OCI-LY1 (cell line): Measurements from ENCODE around the gene TBX4.
"Not testable (repeated sequence)": the region's sequence is repeated elsewhere in the genome, so short reads cannot be mapped to it uniquely, and the experiment has no call there.

Experiments
- H2AFZ ChIP-seq: fragments of 200-600 bp; sonication (generic), shearing (Covaris generic); 2 replicates; pipeline ENCODE4 v1.6.0; 2014; ENCODE audit warnings: antibody characterized with exemption, mild to moderate bottlenecking, low read length
- H3F3A ChIP-seq: fragments of 200-600 bp; sonication (generic), shearing (Covaris generic); 2 replicates; pipeline ENCODE4 v1.6.0; 2014; ENCODE audit warnings: mild to moderate bottlenecking, antibody characterized with exemption, low read length, moderate library complexity; ENCODE audit not compliant: insufficient read depth
- H3K27ac ChIP-seq: fragments of 200-600 bp; sonication (generic); 2 replicates; pipeline ENCODE4 v1.5.1; 2014; ENCODE audit warnings: low read length, mixed run types, mild to moderate bottlenecking, low read depth; ENCODE audit not compliant: poor library complexity, severe bottlenecking
- H3K27me3 ChIP-seq: fragments of 200-600 bp; sonication (generic); 2 replicates; pipeline ENCODE4 v1.6.0; 2014; ENCODE audit warnings: antibody characterized with exemption, mild to moderate bottlenecking, low read length, moderate library complexity; ENCODE audit not compliant: insufficient read depth
- H3K36me3 ChIP-seq: fragments of 200-600 bp; sonication (generic); 2 replicates; pipeline ENCODE4 v1.6.1; 2014; ENCODE audit warnings: mild to moderate bottlenecking, antibody characterized with exemption, low read length, moderate library complexity, mixed read lengths; ENCODE audit not compliant: insufficient read depth
- H3K4me1 ChIP-seq: fragments of 200-600 bp; sonication (generic); 2 replicates; pipeline ENCODE4 v1.5.1; 2014; ENCODE audit warnings: mild to moderate bottlenecking, low read length, moderate library complexity; ENCODE audit not compliant: insufficient read depth, severe bottlenecking
- H3K4me2 ChIP-seq: fragments of 200-600 bp; sonication (generic), shearing (Covaris generic); 2 replicates; pipeline ENCODE4 v1.6.1; 2014; ENCODE audit warnings: low read length
- H3K4me3 ChIP-seq: fragments of 200-600 bp; sonication (generic); 2 replicates; pipeline ENCODE4 v1.5.1; 2014; ENCODE audit warnings: low read length, low read depth, mild to moderate bottlenecking, mixed read lengths; ENCODE audit not compliant: poor library complexity, severe bottlenecking
- H3K79me2 ChIP-seq: fragments of 200-600 bp; shearing (Covaris generic); 2 replicates; pipeline ENCODE4 v1.6.1; 2016; ENCODE audit warnings: mixed run types, low read length, mixed read lengths; ENCODE audit not compliant: insufficient read depth
- H3K9ac ChIP-seq: fragments of 200-600 bp; sonication (generic), shearing (Covaris generic); 2 replicates; pipeline ENCODE4 v1.6.1; 2014; ENCODE audit warnings: mild to moderate bottlenecking, low read length, mixed read lengths
- H3K9me2 ChIP-seq: fragments of 200-600 bp; sonication (generic), shearing (Covaris generic); 2 replicates; pipeline ENCODE4 v1.6.1; 2014; ENCODE audit warnings: low read depth, mild to moderate bottlenecking, low read length, mixed read lengths
- H3K9me3 ChIP-seq: fragments of 200-600 bp; shearing (Covaris generic); 2 replicates; pipeline ENCODE4 v1.6.1; 2014; ENCODE audit warnings: low read length, mixed read lengths
- H4K20me1 ChIP-seq: fragments of 200-600 bp; sonication (generic), shearing (Covaris generic); 2 replicates; pipeline ENCODE4 v1.6.0; 2016; ENCODE audit warnings: mild to moderate bottlenecking, low read length; ENCODE audit not compliant: insufficient read depth
- EZH2 ChIP-seq: fragments of 200-600 bp; sonication (generic), shearing (Covaris generic); IDR thresholded peaks from 2 replicates; pipeline ENCODE4 v1.8.0; 2017; ENCODE audit warnings: borderline replicate concordance, mixed run types, mild to moderate bottlenecking, antibody characterized with exemption, low read length, moderate library complexity, mixed read lengths
- TF ChIP-seq, protein P1 (sequence below): fragments of 200-600 bp; sonication (generic), shearing (Covaris generic); IDR thresholded peaks from 2 replicates; pipeline ENCODE4 v1.5.1; 2017; ENCODE audit warnings: mild to moderate bottlenecking, antibody characterized with exemption, low read length, moderate library complexity, mixed read lengths

The TBX4 gene

DNA sequence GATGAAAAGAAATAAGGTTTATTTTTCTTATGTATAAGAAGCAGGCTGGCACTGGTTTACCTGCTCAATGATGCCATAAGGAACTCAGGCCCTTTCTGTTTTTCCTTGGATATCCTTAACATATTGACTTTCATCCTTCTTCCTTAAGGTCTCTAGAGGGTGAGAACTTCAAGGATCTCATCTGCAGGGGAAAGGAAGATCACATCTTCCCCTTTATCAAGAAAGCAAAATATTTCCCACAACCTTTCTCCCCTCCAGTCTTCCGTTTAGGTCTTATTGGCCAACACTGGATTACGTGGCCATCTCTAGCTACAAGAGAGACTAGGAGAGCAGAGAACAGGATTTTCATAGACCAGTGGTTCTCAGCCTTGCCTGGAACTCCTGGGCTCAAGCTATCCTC, 4.2 kb upstream of the TBX4 start:
- no peaks in the 10 kb centered on the region for H3K36me3 ChIP-seq
- no peak overlapping the region for H3K4me2 ChIP-seq
- H3K27ac ChIP-seq: no peak overlapping the region
- no peaks in the 10 kb centered on the region for H3K4me1 ChIP-seq
- H2AFZ ChIP-seq: no peak overlapping the region
- H3F3A ChIP-seq: no peaks in the 10 kb centered on the region
- no peaks in the 10 kb centered on the region for H3K9me3 ChIP-seq
- H3K4me3 ChIP-seq: no peak overlapping the region
- no peaks in the 10 kb centered on the region for H3K9me2 ChIP-seq
- no peak overlapping the region for H3K9ac ChIP-seq
- H3K79me2 ChIP-seq: no peaks in the 10 kb centered on the region
- H3K27me3 ChIP-seq: no peaks in the 10 kb centered on the region; the same call in 1 of the 2 replicates
- TF ChIP-seq EZH2: no peak
- TF ChIP-seq, protein P1, sequence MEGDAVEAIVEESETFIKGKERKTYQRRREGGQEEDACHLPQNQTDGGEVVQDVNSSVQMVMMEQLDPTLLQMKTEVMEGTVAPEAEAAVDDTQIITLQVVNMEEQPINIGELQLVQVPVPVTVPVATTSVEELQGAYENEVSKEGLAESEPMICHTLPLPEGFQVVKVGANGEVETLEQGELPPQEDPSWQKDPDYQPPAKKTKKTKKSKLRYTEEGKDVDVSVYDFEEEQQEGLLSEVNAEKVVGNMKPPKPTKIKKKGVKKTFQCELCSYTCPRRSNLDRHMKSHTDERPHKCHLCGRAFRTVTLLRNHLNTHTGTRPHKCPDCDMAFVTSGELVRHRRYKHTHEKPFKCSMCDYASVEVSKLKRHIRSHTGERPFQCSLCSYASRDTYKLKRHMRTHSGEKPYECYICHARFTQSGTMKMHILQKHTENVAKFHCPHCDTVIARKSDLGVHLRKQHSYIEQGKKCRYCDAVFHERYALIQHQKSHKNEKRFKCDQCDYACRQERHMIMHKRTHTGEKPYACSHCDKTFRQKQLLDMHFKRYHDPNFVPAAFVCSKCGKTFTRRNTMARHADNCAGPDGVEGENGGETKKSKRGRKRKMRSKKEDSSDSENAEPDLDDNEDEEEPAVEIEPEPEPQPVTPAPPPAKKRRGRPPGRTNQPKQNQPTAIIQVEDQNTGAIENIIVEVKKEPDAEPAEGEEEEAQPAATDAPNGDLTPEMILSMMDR: no peak
- no peaks in the 10 kb centered on the region for H4K20me1 ChIP-seq

DNA sequence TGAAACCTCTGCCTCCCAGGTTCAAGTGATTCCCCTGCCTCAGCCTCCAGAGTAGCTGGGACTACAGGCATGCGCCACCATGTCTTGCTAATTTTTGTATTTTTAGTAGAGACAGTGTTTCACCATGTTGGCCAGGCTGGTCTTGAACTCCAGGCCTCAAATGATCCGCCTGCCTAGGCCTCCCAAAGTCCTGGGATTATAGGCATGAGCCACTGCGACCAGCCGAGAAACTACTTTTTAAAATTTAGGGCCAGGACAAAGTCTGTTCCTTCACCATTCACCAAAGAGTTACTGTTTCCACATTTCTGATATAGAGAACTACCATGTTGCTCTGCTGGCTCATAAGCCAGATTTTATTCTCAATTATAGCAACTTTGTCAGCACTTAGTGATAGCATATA, 3.1 kb upstream of the TBX4 start:
- H3K36me3 ChIP-seq, H2AFZ ChIP-seq, H3K27ac ChIP-seq, H3K9me3 ChIP-seq, H3K9ac ChIP-seq, H3K79me2 ChIP-seq, H3K9me2 ChIP-seq, H3K4me1 ChIP-seq, H4K20me1 ChIP-seq, H3F3A ChIP-seq, H3K4me3 ChIP-seq, H3K27me3 ChIP-seq, H3K4me2 ChIP-seq: not testable (repeated sequence)

DNA sequence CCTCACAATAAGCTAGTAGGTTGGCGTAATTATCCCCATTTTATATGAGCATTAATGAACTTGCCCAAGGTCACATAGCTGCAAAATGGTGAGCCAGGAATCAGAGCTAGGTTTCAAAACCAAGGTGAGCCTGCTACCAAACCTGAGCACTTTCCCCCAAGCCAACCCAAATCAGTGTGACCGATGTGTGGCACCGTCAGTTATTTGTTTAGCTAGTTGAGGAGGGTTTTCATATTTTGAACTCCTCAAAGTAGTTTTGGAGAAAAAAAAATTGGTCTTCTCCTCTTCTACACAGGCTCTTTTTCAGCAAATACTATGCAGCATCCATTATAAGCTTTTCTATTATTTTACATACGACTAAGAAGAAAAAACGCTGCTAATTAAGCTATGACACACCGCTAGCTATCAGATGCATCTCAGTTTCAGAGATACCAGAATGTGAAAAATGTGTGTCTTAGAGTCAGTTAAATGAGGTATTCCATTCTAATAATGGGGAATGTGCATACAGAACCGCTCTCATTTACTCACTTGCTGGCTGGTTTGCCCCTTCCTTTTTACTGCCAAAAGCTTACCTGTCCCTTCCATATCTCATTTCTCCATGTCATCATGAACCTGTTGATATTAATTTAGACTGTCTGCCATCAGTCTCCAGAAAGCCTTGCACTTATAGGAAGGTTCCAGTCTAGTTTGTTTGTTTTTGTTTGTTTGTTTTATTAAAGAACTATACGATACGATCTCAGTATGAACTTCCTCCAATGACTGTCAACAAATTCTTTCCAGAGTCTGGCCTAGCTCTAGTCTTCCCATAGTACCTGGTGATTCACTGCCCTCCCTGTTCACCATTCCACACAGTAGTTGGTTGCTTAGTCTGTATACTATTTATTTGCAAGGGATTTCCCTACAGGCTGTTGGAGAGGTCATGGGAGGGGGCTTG, 2.2 kb upstream of the TBX4 start:
- H3K36me3 ChIP-seq: no peaks in the 10 kb centered on the region
- H3K27me3 ChIP-seq: no peaks in the 10 kb centered on the region; the same call in 1 of the 2 replicates
- no peaks in the 10 kb centered on the region for H4K20me1 ChIP-seq
- H3K27ac ChIP-seq: no peak overlapping the region
- no peaks in the 10 kb centered on the region for H3K79me2 ChIP-seq
- no peaks in the 10 kb centered on the region for H3K9me2 ChIP-seq
- no peaks in the 10 kb centered on the region for H3K9me3 ChIP-seq
- no peaks in the 10 kb centered on the region for H3F3A ChIP-seq
- no peaks in the 10 kb centered on the region for H3K4me1 ChIP-seq
- TF ChIP-seq, protein P1: no peak
- no peak for TF ChIP-seq EZH2
- H2AFZ ChIP-seq: no peak overlapping the region
- H3K9ac ChIP-seq: no peak overlapping the region
- no peak overlapping the region for H3K4me3 ChIP-seq
- no peak overlapping the region for H3K4me2 ChIP-seq
